ENCODE results near the gene PLD2. TPM values are rescaled to one million over a fixed set of nuclear protein-coding genes. Genes with fewer than 3 reads are reported as not detected.
A peak's percentile ranks its signal among the peaks of the same experiment; 100 is the strongest.

PLD2 gene
- total RNA-seq, 1 donor from 2014 or later = 32.1 TPM

DNA sequence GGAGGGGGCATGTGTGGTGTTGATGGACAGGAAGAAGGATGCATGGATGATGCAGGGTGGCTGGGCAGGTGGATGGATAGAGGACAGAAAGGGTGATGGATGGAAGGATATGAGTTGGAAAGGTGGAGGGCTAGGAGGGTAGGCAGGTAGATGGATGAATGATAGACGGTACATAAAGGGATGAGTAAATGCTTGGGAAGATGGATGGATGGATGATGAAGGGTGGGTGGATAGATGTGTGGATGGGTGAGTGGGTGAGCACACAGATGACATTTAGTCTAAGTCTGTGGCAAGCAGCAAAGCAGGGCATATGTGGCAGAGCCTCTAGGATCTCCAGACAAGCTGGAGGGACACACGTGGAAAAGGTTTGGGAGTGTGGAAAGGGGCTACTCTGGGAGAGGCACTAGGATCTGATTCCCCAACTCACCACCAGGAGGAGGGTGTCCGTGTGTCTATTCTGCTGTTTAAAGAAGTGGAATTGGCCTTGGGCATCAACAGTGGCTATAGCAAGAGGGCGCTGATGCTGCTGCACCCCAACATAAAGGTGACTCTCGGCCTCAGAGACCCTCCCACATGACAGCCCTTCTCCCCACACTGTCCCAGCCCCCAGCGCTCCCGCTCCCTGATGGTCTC lies 8.2 kb downstream of the PLD2 start:
- TF ChIP-seq, protein P1, sequence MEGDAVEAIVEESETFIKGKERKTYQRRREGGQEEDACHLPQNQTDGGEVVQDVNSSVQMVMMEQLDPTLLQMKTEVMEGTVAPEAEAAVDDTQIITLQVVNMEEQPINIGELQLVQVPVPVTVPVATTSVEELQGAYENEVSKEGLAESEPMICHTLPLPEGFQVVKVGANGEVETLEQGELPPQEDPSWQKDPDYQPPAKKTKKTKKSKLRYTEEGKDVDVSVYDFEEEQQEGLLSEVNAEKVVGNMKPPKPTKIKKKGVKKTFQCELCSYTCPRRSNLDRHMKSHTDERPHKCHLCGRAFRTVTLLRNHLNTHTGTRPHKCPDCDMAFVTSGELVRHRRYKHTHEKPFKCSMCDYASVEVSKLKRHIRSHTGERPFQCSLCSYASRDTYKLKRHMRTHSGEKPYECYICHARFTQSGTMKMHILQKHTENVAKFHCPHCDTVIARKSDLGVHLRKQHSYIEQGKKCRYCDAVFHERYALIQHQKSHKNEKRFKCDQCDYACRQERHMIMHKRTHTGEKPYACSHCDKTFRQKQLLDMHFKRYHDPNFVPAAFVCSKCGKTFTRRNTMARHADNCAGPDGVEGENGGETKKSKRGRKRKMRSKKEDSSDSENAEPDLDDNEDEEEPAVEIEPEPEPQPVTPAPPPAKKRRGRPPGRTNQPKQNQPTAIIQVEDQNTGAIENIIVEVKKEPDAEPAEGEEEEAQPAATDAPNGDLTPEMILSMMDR (IDR thresholded peaks at IDR 0.05) = peak; percentile 58
- Mint-ChIP-seq H3K4me1 (ENCODE audit: low read depth) (no peaks in the 10 kb centered on the region), H3K27me3 (ENCODE audit: low read depth) (no peaks in the 10 kb centered on the region), H3K9me3 (ENCODE audit: low read depth) (no peaks in the 10 kb centered on the region), H3K4me3 (ENCODE audit: unreplicated experiment) (no peak overlapping the region), H3K27ac (ENCODE audit: unreplicated experiment) (no peak overlapping the region), H3K36me3 (ENCODE audit: low read depth) (peaks cover 32% of the 10 kb centered on the region)
- DNase-seq (ENCODE audit: low spot score) = no peak

DNA sequence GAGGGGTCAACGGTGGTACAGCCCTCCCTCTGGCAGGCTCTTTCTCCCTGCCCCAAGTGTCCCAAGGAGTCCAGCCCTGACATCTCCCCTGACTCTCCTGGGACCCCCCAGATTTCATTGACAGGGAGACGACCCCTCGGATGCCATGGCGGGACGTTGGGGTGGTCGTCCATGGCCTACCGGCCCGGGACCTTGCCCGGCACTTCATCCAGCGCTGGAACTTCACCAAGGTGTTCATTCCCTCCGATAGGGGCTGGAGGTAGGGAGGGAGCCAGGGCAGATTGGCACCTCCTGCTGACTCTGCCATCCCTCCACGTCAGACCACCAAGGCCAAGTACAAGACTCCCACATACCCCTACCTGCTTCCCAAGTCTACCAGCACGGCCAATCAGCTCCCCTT lies 9.9 kb downstream of the PLD2 start:
- Mint-ChIP-seq H3K4me1 (ENCODE audit: low read depth) (no peaks in the 10 kb centered on the region), H3K9me3 (ENCODE audit: low read depth) (no peaks in the 10 kb centered on the region), H3K27me3 (ENCODE audit: low read depth) (no peaks in the 10 kb centered on the region), H3K27ac (ENCODE audit: unreplicated experiment) (no peak overlapping the region), H3K36me3 (ENCODE audit: low read depth) (peaks cover 26% of the 10 kb centered on the region), H3K4me3 (ENCODE audit: unreplicated experiment) (no peak overlapping the region)
- TF ChIP-seq, protein P1 (IDR thresholded peaks at IDR 0.05) = no peak
- DNase-seq (ENCODE audit: low spot score) = no peak

DNA sequence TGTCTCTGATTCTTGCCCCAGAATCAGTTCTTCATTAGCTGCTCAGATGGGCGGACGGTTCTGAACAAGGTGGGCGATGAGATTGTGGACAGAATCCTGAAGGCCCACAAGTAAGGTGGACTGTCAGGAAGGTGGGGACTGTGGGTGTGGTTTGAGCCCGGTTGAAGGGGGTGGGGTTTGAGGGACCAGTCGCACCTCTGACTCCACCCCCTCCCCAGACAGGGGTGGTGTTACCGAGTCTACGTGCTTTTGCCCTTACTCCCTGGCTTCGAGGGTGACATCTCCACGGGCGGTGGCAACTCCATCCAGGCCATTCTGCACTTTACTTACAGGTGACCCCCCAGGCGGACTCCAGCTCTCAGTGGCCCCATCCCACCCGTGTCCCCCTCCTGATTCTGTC lies 11.3 kb downstream of the PLD2 start:
- H3K27ac Mint-ChIP-seq (ENCODE audit: unreplicated experiment) = no peak overlapping the region
- DNase-seq (ENCODE audit: low spot score) = no peak
- H3K27me3 Mint-ChIP-seq (ENCODE audit: low read depth) = no peaks in the 10 kb centered on the region
- no peak overlapping the region for H3K4me3 Mint-ChIP-seq (ENCODE audit: unreplicated experiment)
- H3K36me3 Mint-ChIP-seq (ENCODE audit: low read depth) = peaks cover 26% of the 10 kb centered on the region
- TF ChIP-seq, protein P1 (IDR thresholded peaks at IDR 0.05) = no peak
- H3K9me3 Mint-ChIP-seq (ENCODE audit: low read depth) = no peaks in the 10 kb centered on the region
- H3K4me1 Mint-ChIP-seq (ENCODE audit: low read depth) = no peaks in the 10 kb centered on the region

DNA sequence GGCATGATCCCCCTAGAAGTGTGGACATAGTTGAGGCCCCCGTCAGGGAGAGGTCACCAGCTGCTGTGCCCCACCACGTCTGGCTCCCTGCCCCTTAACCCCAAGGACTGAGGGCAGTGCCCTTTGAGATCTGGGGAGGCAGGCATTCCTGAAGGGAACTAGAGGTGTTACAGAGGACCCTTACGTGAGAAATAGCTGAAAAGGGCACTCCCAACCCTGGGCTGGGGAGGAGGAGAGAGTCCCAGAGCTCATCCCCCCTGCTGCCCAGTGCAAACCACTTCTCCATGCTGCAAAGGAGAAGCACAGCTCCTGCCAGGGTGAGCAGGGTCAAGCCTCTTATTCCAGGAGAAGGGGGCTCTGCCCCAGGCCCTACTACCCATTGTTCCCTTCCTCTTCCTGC lies 15.9 kb downstream of the PLD2 start:
- Mint-ChIP-seq H3K36me3 (ENCODE audit: low read depth) (peaks cover 8% of the 10 kb centered on the region), H3K9me3 (ENCODE audit: low read depth) (no peaks in the 10 kb centered on the region), H3K4me1 (ENCODE audit: low read depth) (no peaks in the 10 kb centered on the region), H3K27me3 (ENCODE audit: low read depth) (no peaks in the 10 kb centered on the region), H3K4me3 (ENCODE audit: unreplicated experiment) (no peak overlapping the region), H3K27ac (ENCODE audit: unreplicated experiment) (no peak overlapping the region)
- TF ChIP-seq, protein P1 (IDR thresholded peaks at IDR 0.05) = no peak
- DNase-seq (ENCODE audit: low spot score) = no peak

DNA sequence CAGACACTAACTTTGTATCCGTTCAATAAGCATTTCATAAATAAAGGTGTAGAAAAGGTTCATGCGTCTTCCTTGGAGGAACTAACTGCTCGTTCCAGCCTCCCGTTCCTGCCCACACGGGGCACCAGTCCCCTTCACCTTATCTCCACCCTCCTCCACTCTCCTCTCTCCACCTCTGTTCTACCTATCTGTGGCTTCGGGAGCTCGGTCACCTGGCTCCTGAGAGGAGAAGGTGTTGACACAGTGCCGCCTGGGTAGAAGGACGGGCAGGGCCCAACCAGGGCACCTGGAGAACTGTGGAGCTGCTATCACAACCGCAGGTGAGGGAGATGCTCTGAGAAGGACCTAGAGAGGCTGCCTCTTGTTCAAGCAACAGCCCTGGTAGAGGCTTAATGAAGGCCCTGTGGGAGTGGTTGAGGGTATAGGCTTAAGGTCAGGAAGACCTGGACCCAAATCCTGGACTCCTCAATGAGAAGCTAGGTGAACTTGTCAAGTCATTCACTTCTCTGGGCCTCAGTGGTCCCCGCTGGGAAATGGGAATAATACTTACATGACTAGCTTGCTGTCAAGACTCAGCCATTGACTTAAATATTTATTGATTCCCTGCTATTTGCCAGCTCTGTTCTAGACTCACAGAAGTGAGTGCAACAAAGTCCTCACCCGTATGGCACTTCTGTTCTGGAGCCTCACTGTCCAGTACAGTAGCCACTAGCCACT lies 16.6 kb downstream of the PLD2 start:
- H3K9me3 Mint-ChIP-seq (ENCODE audit: low read depth) = no peaks in the 10 kb centered on the region
- H3K27ac Mint-ChIP-seq (ENCODE audit: unreplicated experiment) = no peak overlapping the region
- no peak overlapping the region for H3K4me3 Mint-ChIP-seq (ENCODE audit: unreplicated experiment)
- no peaks in the 10 kb centered on the region for H3K4me1 Mint-ChIP-seq (ENCODE audit: low read depth)
- peaks cover 8% of the 10 kb centered on the region for H3K36me3 Mint-ChIP-seq (ENCODE audit: low read depth)
- TF ChIP-seq, protein P1 (IDR thresholded peaks at IDR 0.05) = no peak
- no peaks in the 10 kb centered on the region for H3K27me3 Mint-ChIP-seq (ENCODE audit: low read depth)
- no peak for DNase-seq (ENCODE audit: low spot score)
